ENCODE results near the gene CDCA8.
A peak's percentile ranks its signal among the peaks of the same experiment; 100 is the strongest.

CDCA8 gene

DNA sequence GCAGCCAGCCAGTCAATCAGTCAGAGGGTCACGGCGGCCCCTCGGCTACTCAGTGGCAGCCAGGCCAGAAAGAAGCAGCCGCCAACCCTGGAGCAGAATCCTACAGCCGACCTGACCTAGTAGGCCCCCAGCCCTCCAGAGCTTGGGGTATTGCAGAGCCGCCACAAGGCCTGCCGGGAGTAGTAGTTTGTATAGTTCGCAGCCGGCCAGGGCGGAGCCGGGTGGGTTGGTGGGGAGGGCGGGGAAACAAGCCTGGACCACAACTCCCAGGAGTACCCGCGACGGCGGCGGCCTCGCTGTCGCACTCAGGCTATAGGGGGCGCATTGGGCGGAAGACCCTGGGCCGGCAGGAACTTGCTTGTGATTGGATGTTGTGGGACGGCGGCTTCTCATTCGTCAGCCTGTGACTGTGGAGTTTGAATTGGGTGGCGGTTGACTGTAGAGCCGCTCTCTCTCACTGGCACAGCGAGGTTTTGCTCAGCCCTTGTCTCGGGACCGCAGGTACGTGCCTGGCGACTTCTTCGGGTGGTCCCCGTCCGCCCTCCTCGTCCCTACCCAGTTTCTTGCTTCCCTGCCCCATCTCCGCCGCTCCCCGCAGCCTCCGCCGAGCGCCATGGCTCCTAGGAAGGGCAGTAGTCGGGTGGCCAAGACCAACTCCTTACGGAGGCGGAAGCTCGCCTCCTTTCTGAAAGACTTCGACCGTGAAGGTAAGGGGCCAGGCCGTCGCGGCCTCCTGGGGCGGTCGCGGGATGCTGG, at the start of gene CDCA8:
TSS of gene CDCA8 (plus strand) at position 439 of the 756 bp plus-strand sequence. CDS start at position 614, 175 bp downstream.
- DNase-seq, result peak; percentile 94

DNA sequence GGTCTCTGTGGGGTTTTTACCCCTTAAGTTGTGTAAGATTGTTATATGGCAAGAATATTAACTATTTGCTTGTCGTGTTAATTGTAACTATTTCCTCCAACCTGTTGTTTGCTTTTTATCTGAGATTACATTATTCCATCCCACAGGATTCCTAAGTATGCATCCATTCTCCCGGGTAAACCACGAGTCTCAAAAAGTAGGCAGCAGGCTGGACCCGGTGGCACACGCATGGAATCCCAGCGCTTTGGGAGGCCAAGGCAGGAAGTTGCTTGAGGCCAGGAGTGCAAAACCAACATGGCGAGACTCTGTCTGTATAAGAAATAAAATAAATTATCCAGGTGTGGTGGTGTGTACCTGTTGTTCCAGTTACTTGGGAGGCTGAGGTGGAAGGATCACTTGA, 45.0 kb upstream of the CDCA8 start:
- no peak for DNase-seq

DNA sequence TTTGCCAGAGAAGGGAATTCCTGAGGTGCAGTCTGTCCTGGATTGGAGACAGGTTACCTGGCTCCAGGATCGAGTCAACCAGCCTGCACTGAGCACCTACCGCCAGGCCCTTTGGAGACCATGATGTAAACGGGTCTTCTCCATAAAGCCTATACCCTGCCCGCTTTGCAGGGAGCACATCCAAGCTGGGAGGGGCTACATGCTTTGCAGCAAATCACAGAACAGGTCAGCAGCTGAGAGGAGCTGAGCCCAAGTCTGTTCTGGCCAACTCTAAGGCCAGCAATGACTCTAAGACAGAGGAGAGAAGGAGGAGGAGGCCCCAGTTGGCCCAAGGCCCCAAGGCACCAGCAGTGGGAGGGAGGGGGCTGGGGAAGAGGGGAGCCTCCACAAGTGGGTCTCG, 42.1 kb upstream of the CDCA8 start:
- no peak for DNase-seq

DNA sequence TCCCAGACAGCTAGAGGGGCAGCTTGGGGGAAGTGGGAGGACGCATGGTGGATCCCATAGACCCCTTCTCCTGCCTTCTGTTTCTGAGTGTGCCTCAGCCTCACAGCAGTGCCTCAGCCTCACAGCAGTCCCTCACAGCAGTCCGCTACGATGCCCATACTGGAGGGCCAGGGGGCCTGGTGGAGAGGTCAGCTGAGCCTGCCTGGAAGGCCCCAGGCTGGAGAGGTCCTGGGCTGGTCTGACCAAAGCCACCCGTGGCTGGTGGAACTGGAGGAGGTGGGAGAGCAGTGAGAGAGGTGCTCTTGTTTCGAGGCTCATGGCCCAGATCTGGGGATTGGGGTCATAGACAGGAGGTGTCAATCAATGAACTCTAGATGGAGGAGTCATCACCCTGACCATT, 41.6 kb upstream of the CDCA8 start:
- no peak for DNase-seq

DNA sequence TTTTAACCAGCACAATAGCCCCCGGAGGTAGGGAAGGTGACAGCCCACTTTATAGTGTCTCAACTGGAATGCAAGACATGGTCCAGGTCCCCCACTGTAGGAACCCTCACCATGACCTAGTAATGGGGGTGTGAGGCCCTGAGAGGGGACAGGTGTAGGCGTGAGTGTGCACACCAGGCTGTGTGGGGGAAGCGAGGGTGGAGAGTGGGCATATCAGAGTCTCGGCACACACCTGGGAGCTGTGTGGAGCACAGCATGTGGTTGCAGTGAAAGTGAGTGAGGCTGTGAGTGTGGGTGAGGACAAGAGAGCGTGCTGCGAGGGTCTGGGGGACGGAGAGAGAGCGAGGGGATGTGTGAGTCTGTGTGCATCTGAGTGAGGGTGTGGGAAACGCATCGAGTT, 40.5 kb upstream of the CDCA8 start:
- DNase-seq, result no peak

DNA sequence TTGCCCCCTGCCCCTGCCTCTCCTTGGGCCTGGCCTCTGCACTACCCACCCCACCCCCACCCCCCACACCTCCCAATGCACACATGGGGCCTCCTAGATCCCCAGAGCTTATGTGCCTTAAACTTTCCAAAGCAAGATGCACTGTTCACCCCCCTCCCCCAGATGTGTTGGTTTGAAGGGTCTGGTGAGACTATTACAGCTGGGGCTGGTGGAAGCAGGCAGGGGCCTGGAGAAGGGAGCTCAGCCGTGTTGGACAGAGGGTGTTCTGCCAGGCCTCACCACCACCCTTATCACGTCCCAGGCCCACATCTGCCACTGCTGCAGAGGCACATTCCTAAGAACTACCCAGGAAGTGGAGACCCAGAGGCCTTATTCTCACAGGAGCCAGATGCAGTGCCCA, 39.3 kb upstream of the CDCA8 start:
- DNase-seq, result no peak

DNA sequence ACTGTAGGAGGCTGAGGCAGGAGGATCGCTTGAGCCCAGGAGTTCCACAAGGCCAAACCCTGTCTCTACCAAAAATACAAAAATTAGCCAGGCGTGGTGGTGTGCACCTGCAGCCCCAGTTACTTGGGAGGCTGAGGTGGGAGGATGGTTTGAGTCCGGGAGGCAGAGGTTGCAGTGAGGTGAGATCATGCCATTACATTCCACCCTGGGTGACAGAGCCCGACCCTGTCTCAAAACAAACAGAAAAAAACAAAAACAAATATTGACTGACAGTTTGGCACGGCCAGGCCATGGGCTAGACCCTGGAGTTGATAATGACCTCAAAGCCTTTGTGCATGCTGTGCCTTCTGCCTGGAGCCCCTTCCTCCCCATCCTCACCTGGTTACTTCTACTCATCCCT, 38.4 kb upstream of the CDCA8 start:
- DNase-seq, result no peak

DNA sequence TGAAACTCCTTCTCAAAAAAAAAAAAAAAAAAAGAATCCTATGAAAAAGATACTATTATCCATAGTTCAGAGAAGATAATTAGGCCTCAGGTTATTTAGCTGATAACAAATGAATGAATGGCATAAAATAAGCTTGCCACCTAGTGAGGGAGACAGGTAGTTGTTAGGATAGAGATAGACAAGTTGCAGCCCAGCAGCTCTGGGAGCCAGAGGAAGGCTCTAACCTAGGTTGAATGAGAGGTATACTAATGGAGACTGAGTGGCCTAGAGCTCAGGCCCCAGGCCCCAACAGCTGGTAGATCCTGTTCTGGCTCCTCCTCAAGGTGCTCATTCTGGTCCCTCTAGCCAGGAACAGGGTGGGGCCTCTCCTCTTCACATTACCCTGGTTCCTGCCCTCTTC, 37.0 kb upstream of the CDCA8 start:
- DNase-seq, result no peak

DNA sequence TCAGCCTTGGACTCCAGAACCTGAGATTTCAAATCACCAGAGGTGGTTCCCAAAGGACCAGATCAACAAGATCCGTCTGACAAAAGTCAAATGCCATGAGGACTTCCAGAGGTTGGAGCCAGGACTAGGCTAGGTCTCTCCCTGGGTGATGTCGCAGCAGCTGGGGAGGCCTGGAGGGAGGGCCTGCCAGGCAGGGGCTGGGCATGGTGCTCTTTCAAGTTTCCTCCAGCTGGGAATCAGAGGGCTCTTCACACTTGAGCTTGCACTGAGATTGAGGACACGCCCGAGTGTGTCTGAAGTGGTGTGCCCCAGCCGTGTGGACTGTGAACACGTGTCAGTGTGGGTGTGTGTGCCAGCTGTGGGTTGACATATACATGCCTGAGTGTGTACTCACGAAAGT, 36.3 kb upstream of the CDCA8 start:
- DNase-seq, result no peak

DNA sequence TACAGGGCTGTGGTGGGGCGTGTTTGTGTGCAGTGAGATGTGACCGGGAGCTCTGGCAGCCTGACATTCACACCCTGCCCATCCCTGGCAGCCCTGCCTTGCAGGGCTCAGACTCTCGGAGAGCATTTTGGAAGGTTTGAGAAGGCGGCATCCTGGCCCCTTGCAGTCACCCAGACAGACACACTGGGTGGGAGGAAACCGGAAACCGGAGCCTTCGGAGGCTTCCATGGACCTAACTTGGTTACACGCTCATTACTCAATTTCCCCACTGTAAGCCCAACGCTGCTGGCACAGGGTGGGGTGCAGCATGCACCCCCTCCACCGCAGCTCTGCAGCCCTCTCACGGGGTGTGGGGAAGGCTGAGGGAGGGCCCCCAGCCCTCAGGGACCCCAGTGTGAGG, 35.4 kb upstream of the CDCA8 start:
- no peak for DNase-seq

DNA sequence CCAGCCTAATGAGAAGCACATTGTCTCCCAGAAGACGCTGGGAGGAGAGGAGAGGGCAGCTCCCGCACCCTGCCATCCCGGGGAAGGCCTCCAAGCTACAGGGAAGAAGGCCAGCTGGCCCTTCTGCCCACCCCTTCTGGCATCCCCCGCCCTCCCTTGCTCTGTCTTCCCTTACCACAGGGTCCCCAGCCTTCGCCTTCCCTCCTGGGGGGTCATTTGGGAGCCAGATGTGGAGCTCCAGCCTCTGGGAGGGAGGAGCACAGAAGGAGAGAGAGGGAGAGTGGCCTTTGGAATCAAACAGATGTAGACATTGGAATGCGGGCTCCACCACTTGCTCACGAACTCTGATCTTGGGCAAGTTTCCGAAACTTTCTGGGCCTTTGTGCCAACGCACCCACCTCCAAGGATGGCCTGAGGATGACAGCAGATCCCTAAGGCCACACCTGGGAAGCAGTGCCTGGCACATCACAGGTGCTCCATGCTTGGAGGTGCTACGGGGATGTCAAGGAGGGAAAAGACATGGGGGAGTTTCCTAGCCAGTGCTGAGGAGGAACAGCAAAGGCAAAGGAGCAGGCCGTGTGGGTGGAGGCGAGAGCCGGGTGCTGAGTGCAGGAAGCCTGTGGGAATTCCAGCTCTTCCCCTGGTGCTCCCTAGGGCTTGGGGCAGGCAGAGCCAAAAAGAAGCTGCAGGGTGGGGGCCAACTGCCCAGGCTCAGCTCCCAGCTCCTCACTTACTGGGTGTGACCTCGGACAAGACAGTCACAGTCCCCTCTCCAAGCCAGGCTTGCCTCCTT, 34.5 kb upstream of the CDCA8 start:
- no peak for DNase-seq

DNA sequence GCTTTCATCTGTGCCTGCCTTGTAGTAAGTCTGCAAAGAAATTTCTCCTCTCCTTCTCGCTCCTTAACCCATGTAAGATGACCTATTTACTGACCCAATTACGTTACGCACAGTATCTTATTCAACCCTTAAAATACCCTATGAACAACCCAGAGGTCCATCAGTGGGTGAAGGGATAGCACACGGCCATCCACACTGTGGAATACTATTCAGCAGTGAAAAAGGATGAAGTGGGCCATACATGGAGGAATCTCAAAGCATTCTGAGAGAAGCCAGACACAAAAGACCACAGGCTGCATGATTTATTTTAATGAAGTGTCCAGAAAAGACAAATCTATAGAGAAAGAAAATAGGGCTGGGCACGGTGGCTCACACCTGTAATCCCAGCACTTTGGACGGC, 33.8 kb upstream of the CDCA8 start:
- no peak for DNase-seq

DNA sequence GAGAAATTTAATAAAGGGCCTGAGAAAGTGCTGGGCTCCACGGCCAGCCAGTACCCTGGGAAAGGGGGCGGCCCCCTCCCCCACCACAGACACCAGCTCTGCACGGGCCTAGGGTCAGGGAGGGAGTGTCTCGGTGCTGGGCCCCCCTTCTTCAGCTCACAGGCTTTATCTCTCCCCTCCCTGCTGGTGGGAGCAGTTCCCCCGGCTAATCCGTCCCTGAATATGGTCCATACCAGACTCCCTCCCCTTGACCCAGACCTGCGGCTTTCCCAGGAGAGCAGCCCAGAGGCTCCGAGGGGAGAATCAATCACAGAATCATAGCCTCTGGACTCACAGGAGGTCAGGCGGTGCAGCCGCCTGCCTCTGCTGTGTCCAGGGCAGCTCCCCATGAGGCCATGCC, 31.7 kb upstream of the CDCA8 start:
- DNase-seq, result no peak

DNA sequence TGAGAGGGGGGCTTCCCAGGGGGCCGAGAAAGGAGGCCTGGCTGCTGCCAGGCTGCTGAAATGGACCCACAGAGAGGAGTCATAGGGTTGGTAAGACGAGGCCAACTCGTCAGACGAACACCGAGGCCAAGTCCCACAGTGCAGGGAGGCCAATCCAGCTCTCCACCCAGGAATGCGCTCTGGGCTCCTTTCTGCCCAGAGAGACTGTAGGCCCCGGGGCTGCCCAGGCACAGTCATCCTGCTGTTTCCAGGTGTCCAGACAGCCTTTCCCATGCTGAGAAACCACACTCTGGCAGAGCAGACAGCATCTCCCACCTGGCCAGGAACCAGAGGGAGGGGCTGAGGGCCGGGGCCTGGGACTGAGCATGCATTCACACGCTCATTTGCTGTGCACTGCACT, 30.9 kb upstream of the CDCA8 start:
- DNase-seq, result no peak

DNA sequence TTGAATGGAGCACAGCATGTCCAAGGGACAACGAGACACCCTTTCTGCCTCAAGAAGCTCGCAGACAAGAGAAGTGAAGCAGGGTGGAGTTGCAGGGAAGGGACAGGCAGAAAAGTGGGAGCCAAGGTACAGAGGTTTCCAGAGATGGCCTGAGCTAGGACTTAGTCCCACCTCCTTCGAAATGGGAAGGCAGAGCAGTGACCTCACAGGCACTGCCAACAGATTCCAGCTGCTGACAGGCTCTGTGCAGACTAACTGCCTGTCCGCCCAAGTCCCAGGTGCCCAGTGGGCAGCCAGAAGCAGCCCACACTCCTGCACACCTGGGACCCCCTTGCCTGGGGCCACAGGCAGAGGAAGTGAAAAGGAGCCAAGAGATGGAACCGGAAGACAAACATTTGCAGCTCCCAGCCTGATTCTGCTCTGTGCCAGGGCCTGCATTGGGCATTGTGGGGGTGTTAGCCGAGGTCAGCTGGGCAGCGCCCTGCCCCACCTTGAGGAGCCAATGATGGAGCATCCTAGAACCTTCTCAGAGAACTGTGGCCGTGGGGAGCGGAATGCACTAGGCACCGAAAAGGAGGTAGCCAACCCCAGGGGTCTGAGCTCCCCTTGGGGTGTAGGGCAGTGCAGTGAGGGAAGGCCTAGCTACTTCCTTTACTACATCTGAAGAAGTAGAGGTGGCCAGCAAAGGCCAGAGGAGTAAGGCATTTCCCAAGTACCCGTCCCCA, 30.1 kb upstream of the CDCA8 start:
- DNase-seq, result no peak

DNA sequence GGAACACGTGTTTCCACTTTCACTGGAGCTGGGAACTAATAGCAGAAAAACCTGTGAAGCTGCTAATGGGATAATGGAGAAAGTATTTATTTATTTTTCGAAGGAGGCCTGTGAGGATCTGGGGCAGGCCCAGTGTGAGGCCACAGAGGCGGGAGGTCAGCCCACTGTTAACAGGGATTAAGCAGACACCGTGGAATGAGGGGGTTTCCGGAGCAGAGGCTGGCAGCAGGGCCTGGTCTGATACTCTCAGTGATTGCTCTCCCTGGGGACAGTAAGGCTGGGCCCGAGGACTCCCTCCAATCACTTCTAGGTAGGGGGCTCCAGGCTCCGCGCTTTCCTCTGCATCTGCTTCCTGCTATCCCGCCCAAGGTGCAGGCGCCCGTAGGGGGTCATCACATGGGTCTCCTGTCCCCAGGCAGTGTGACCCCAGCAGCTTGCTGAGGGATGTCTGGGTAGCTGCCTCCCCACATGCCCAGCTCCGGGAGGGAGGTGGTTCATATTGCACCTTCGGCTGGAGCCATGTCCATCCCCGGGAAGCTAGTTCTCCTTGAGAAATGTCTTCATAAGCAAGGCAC, 28.8 kb upstream of the CDCA8 start:
- no peak for DNase-seq

DNA sequence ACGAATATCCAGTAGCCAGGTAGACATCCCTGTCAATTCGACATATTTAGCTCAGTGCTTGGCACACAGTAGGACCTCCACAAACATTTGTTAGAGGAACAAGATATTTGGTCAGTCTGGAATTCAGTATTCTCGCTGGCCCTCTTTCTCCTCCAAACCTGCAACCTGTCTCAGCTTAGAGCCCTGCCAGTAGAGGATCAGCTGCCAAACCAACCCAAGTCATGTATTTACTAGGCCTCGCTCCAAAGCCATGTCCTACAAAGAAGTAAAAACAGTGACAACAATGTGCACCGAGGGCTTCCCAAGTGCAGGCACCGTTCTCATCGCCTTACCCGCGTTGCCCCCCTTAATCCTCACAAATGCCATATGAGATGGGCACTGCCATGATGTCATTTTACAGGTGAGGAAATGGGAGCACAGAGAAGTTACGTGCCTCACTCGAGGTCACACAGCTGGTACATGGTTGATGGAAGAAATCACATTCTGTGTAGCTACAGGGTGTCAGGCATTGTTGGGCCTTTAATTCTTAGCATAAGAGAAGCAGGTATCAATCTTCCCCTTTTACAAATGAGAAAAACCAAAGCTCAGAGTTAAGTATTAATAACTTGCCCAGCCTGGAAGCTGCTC, 26.0 kb upstream of the CDCA8 start:
- no peak for DNase-seq

DNA sequence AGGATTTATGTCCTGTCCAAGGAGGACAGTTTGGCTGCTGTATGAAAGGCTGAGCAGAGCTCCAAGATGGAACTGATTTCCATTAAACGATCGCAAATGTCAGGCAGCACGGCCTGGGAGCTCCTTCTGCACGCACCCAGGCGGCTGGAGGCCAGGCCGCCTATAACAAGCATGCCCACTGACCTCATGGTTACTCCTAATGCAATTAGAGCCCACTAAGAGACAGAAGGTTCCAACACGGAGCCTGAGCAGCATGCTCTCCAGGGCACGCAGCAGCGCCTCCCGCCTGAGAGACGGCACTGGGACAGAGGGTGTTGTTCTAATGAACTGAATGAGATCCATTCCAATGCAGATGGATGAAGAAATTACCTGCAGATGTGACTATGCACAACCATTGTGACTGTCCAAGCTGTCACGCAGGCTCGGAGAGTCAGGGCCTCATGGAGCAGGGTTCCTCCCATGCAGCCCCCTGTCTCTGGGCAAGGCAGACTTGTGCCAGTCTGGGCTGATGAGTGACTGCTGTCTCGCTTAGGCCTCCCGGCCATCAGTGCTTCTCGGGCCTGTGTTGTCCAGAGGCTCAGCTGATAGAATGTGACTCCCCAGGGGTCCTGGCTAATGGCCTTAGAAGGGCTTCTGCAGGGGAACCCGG, 25.2 kb upstream of the CDCA8 start:
- no peak for DNase-seq

DNA sequence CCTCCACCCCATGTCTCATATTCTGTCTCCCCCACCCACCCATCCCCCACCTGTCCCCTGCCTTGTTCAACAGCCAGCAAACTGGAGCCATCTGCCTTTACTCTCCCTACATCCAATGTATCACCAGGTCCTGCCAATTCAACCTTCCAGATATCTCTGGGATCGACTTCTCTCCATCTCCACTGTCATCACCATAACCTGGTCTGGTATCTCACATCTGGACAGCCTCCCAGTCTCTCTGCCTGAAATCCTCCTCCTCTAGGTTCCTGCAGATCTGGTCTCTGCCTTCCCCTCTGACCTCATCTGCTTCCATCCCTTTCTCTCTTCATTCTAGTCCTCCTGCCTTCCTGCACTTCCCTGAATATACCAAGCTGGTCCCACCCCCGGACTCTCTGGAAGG, 22.2 kb upstream of the CDCA8 start:
- no peak for DNase-seq

DNA sequence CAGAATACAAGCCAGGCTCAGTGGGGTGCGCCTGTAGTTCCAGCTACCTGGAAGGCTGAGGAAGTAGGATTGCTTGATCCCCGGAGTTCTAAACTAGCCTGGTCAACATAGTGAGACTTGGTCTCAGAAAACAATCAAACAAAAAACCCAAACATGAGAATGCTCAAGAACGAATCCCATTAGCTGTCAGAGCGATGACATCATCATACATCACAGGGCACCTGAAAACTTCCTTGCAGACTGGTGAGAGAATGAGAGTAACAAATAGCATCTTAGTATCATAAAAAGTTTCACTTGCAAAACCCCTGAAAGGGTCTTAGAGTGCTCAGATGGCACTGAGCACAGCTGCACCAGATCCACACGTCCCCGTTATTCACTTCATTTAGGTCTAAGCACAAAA, 21.1 kb upstream of the CDCA8 start:
- no peak for DNase-seq

DNA sequence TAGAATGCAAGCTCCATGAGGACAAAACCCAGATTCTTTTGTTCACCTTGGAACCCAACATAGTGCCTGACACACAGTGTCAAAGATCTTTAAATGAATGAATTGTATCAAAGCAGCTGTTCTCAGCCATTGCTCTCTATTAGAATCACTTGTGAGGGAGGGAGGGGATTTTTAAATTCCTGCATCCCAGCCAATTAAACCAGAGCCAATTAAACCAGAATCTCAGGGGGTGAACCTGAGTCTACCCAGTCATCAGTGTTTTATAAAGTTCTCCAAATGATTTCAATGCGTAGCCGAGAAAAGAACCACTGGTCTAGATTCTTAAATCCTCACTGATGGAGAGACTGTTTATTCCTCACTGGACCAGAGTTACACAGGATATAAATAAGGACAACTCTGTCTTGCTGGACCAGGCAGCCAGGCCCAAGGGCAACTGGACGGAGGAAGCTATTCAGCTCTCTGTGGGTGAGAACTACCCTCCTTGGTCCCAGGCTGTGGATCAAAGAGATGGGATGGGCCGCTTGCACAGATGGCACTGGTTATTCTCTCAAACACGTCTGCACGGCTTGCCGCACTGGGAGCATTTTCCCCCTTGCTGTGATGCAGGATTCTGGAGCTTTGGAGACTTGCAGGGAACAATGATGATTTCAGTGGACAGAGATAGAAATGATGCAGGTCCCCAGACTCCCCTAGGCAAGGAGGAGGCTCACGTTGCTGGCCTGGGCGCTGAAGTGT, 20.0 kb upstream of the CDCA8 start:
- DNase-seq, result no peak

DNA sequence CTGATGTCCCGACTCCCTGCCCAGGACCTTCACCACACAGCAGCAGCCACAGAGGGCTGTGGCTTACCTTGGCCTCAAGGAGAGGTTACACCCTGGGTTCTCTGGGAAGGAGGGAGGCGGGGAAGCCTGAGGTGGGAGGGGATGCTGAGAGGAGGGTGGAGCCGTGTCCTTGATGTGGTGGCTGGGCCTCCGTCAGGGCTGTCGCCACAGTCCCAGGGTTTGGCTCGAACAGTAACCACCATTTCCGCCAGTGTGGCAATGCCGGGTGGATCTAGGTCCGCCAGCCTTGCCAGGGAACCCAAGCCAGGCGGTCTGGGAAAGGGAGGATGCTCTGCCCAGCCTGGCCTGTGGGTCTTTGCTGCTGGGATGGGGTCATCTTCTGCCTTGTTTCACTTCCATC, 18.4 kb upstream of the CDCA8 start:
- DNase-seq, result no peak
